NT2/D1 (cell line): Measurements from ENCODE around the gene ACER1.
A peak's percentile ranks its signal among the peaks of the same experiment; 100 is the strongest.
"Not testable (repeated sequence)": the region's sequence is repeated elsewhere in the genome, so short reads cannot be mapped to it uniquely, and the experiment has no call there.

Experiments used
- DNase-seq: peaks from one replicate; pipeline ENCODE4 v3.0.0-alpha.2; 2011; ENCODE audit warnings: low read depth, low spot score
- H3K27me3 ChIP-seq: 2 replicates; pipeline ENCODE4 v1.6.0; 2011; ENCODE audit warnings: mild to moderate bottlenecking; ENCODE audit not compliant: insufficient read length, insufficient read depth
- H3K36me3 ChIP-seq: 2 replicates; pipeline ENCODE4 v1.6.1; 2011; ENCODE audit warnings: mild to moderate bottlenecking, low read length, mixed read lengths; ENCODE audit not compliant: insufficient read depth, insufficient read length
- H3K4me1 ChIP-seq: 2 replicates; pipeline ENCODE4 v1.5.1; 2011; ENCODE audit not compliant: insufficient read depth, insufficient read length
- H3K4me3 ChIP-seq: 2 replicates; pipeline ENCODE4 v1.5.1; 2011; ENCODE audit warnings: low read depth; ENCODE audit not compliant: insufficient read length
- H3K9ac ChIP-seq: 2 replicates; pipeline ENCODE4 v1.6.0; 2011; ENCODE audit warnings: low read depth; ENCODE audit not compliant: insufficient read length
- H3K9me3 ChIP-seq: 2 replicates; pipeline ENCODE4 v1.5.1; 2011; ENCODE audit warnings: mild to moderate bottlenecking, low read length; ENCODE audit not compliant: insufficient read depth
- SUZ12 ChIP-seq: IDR thresholded peaks from 2 replicates; pipeline ENCODE4 v1.6.1; 2011; ENCODE audit not compliant: insufficient read length, insufficient read depth; ENCODE audit errors: extremely low read depth
- YY1 ChIP-seq: IDR thresholded peaks from 2 replicates; pipeline ENCODE4 v1.6.1; 2011; ENCODE audit not compliant: insufficient read length, insufficient read depth
- ZNF274 ChIP-seq: IDR thresholded peaks from 2 replicates; pipeline ENCODE4 v1.6.1; 2011; ENCODE audit warnings: mild to moderate bottlenecking, low read depth, low read length

Gene ACER1

GRCh38 chr19:6364353-6364752 is 30.9 kb upstream of the ACER1 start:
- no peak overlapping the region for H3K4me3 ChIP-seq
- TF ChIP-seq SUZ12 (no peak), ZNF274 (no peak), YY1 (no peak)
- no peak for DNase-seq
- no peaks in the 10 kb centered on the region for H3K9me3 ChIP-seq
- peaks cover 56% of the 10 kb centered on the region for H3K36me3 ChIP-seq
- no peak overlapping the region for H3K9ac ChIP-seq
- H3K27me3 ChIP-seq, result no peaks in the 10 kb centered on the region
- H3K4me1 ChIP-seq, result peaks cover 3% of the 10 kb centered on the region

DNA sequence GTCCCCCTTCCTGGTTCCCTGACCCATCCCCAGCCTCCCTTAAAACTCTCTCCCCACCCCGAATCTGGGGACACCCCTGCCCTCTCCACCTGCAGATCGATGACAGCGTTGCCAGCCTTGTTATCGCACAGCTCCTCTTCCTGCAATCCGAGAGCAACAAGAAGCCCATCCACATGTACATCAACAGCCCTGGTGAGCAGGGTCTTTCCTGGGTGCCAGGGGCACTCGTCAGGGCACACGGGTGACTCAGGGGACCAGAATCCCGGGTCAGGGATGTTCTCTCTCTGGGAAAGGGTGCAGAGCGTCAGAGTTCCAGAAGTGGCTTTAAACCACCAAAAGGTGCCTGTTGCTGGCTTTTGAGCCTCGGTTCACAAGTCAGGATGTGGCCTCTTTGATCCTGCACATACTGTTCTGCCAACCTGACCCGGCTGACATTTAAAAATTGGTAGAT is 29.0 kb upstream of the ACER1 start:
- Histone ChIP-seq H3K27me3 (no peaks in the 10 kb centered on the region), H3K36me3 (peaks cover 39% of the 10 kb centered on the region), H3K4me3 (peak overlapping the region; percentile 85), H3K9me3 (no peaks in the 10 kb centered on the region), H3K4me1 (peaks cover 7% of the 10 kb centered on the region), H3K9ac (peak overlapping the region; percentile 92)
- no peak for DNase-seq
- TF ChIP-seq YY1 (no peak), SUZ12 (no peak), ZNF274 (no peak)

GRCh38 chr19:6362027-6362350 is 28.6 kb upstream of the ACER1 start:
- no peak for DNase-seq
- TF ChIP-seq ZNF274 (no peak), YY1 (no peak), SUZ12 (no peak)
- H3K36me3 ChIP-seq, result peaks cover 37% of the 10 kb centered on the region
- no peaks in the 10 kb centered on the region for H3K9me3 ChIP-seq
- H3K4me3 ChIP-seq, result peak overlapping the region; percentile 85
- peaks cover 7% of the 10 kb centered on the region for H3K4me1 ChIP-seq
- H3K9ac ChIP-seq, result peak overlapping the region; percentile 92
- H3K27me3 ChIP-seq, result no peaks in the 10 kb centered on the region

- H3K9me3 ChIP-seq, H3K4me1 ChIP-seq, DNase-seq, H3K4me3 ChIP-seq, H3K27me3 ChIP-seq: not testable (repeated sequence)
- Histone ChIP-seq H3K36me3 (peaks cover 29% of the 10 kb centered on the region), H3K9ac (peak overlapping the region; percentile 42)
These were observed 27.4 kb upstream of the ACER1 start for GRCh38 chr19:6360857-6361216.

DNA sequence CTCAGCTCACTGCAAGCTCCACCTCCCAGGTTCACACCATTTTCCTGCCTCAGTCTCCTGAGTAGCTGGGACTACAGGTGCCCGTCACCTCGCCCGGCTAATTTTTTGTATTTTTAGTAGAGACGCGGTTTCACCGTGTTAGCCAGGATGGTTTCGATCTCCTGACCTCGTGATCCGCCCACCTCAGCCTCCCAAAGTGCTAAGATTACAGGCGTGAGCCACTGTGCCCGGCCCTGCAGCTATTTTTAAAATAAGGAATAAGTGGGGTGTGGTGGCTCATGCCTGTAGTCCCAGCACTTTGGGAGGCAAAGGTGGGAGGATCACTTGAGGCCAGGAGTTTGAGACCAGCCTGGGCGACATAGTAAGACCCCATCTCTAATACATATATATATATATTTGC is 27.0 kb upstream of the ACER1 start:
- DNase-seq, H3K4me3 ChIP-seq, H3K9ac ChIP-seq: not testable (repeated sequence)

GRCh38 chr19:6359568-6360341 is 26.3 kb upstream of the ACER1 start:
- TF ChIP-seq YY1 (no peak), ZNF274 (no peak), SUZ12 (no peak)
- Histone ChIP-seq H3K9me3 (no peaks in the 10 kb centered on the region), H3K9ac (no peak overlapping the region), H3K4me1 (peaks cover 7% of the 10 kb centered on the region), H3K4me3 (no peak overlapping the region), H3K27me3 (no peaks in the 10 kb centered on the region), H3K36me3 (peaks cover 18% of the 10 kb centered on the region)
- no peak for DNase-seq

More for the DNA sequence above, 27.0 kb upstream of the ACER1 start:
- not testable (repeated sequence) for H3K27me3 ChIP-seq, H3K4me1 ChIP-seq, H3K9me3 ChIP-seq
- peaks cover 25% of the 10 kb centered on the region for H3K36me3 ChIP-seq

- no peak for DNase-seq
- H3K4me3 ChIP-seq, result no peak overlapping the region
- H3K9me3 ChIP-seq, result no peaks in the 10 kb centered on the region; the same call in 1 of the 2 replicates
- no peak overlapping the region for H3K9ac ChIP-seq
- no peaks in the 10 kb centered on the region for H3K27me3 ChIP-seq
- peaks cover 5% of the 10 kb centered on the region for H3K36me3 ChIP-seq
- H3K4me1 ChIP-seq, result peaks cover 7% of the 10 kb centered on the region
- no peak for TF ChIP-seq YY1
- TF ChIP-seq ZNF274, result no peak
- no peak for TF ChIP-seq SUZ12
These were observed 24.6 kb upstream of the ACER1 start for GRCh38 chr19:6358003-6358402.
